C4-2B (cell line): ENCODE measurements around the gene SFT2D1.

Experiments
- CTCF ChIP-seq: fragments of 450-650 bp; conservative IDR thresholded peaks from 2 replicates; pipeline ENCODE4 v1.5.1; 2017; ENCODE audit warnings: mild to moderate bottlenecking
- ZFX ChIP-seq: fragments of 450-650 bp; IDR thresholded peaks from 2 replicates; pipeline ENCODE4 v1.6.1; 2017

- TF ChIP-seq CTCF (no peak), ZFX (no peak)
Observed at GRCh38 chr6:166270706-166271375, 71.5 kb downstream of the SFT2D1 start.
